HG03460 (cell line): Measurements from ENCODE around the gene MAPK8.

Source experiments
- ATAC-seq: cut with Tn5 transposase; IDR thresholded peaks from one replicate; pipeline ENCODE4 v1.9.1; 2021; ENCODE audit not compliant: unreplicated experiment

MAPK8 gene

GRCh38 chr10:48447356-48448215 lies 141.1 kb downstream of the MAPK8 start:
- ATAC-seq = no peak

DNA sequence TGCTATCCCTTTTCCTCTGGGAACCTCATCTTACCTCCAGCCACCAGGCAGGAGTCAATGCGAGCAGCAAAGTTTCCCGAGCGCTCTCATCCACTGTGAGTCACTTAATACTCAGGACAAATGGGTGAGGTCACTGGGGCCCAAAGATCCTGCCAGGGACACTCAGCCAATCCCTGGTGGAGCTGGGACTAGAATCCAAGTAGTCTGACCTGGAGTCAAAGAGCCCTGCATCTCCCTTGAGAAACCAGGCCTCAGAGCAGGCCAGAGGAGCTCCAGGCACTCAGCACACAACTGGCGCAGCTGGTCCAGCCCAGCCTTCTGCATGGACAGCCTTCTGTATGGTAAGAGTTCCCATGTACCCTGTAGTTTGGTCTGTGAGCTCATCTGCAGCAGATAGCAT lies 142.3 kb downstream of the MAPK8 start:
- no peak for ATAC-seq

DNA sequence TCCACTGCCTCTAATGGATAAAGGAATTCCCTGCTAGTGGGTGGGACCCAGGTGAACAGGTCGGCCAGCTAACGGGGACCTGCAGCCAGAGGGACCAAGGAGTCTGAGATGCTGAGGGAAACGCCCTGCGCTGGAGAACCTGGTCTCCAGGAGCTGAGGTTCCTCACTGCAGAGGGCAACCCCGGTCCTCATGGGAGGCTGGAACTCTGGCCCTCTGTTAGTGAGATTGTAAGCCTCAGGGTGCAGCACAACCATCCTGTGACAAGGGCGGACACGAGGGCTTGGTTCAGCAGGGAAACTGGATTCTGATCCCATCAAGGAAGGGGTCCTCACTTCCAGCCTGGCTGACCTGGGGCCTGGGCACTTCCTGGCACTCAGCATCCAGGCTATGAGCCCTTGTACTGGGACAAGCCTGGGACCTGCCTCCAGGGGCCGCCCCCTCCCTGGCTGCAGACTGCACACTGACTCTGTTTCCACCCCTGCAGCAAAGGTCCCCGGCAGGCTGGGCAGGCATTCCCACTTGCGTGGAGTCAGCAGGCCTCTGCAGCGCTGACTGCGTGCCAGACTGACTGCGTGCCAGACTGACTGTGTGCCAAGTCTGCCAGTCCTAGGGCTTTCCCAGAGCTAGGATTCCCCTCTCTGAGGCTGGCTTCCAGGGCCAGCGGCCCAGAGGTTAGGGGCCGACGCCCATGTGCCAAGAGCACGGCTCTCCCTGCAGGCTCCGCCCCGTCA lies 143.2 kb downstream of the MAPK8 start:
- ATAC-seq = no peak

DNA sequence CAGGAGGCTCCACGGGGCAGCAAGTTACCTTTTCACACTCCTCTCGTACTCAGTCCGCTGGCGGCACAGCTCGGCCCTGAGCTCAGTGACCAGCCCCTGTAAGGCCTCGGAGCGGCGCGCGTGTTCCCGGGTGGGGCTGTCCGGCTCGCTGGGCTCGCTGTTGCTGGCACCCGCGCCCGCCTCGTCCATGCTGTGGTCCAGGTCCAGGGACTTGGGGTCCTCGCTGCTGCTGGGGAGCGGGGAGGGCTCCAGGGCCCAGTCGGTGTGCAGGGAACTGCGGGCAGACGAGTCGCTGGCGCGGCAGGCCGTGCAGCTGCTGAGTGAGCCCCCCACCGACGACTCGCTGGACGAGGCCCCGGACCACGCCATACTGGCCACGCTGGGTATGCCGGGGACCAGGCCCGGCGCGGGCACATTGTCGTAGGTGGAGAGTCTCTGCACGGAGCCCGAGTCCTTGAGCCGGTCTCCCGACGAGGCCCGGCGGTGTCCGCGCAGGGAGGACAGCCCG lies 143.8 kb downstream of the MAPK8 start:
- ATAC-seq = no peak

GRCh38 chr10:48450741-48451466 lies 144.4 kb downstream of the MAPK8 start:
- no peak for ATAC-seq

DNA sequence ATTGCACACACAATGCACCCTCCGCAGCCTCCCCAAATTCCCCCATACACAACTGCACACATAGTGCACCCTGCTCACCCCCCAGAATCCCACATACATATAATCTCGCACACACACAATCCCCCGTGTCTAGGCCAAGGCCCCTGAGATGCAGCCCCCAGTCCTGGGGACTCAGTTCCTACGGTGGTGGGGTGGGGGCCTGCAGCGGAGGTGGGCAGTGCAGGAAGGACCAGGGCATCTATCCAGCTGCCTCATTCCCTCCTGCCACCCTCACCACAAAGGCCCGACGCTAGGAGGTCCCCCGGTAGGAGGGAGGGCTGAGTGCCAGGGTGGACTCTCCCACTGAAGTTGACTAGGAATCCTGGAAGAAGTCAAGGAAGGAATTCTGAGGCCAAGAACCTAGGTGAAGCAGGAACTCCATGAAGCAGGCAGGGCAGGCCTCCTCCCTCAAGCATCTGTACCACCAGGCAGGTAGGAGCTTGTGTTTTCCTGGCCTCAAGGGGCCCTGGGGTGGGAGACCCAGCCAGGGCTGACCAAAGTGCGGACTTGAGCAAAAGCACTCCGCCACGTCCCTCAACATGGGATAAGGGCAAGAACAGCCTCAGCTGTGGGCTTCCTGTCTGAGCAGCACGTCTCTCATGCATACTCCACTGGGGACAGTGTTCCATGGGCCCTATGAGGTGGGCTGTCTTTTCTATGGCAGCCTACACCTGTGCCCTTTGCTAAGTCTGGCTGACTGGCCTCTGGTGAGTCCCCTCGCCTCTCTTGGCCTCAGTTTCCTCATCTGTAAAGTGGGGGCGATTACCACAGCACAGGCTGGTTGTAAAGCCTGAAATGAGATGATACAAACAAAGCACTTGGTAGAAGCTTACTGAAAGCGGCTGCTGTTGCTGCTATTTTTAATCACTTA lies 145.7 kb downstream of the MAPK8 start:
- no peak for ATAC-seq

GRCh38 chr10:48452879-48453412 lies 146.5 kb downstream of the MAPK8 start:
- no peak for ATAC-seq

GRCh38 chr10:48453451-48454301 lies 147.2 kb downstream of the MAPK8 start:
- no peak for ATAC-seq

- ATAC-seq = no peak
Measured at GRCh38 chr10:48454302-48455054, 148.0 kb downstream of the MAPK8 start.

DNA sequence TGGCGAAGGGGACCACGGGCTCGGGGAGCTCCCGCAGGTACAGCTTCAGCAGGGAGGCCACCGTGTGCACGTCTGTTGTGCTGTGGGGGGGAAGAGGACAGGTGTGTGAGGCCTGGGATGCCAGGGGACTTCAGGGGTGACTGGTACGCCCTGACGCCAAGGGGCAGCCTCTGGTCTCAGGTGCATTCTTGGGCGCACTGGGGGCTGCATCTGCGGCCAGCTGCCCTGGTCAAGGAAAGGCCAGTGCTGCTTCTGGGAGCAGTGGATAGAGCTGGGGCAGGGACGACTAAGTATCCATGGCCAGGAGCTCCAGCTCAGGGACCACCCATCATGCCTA lies 148.5 kb downstream of the MAPK8 start:
- ATAC-seq = no peak

DNA sequence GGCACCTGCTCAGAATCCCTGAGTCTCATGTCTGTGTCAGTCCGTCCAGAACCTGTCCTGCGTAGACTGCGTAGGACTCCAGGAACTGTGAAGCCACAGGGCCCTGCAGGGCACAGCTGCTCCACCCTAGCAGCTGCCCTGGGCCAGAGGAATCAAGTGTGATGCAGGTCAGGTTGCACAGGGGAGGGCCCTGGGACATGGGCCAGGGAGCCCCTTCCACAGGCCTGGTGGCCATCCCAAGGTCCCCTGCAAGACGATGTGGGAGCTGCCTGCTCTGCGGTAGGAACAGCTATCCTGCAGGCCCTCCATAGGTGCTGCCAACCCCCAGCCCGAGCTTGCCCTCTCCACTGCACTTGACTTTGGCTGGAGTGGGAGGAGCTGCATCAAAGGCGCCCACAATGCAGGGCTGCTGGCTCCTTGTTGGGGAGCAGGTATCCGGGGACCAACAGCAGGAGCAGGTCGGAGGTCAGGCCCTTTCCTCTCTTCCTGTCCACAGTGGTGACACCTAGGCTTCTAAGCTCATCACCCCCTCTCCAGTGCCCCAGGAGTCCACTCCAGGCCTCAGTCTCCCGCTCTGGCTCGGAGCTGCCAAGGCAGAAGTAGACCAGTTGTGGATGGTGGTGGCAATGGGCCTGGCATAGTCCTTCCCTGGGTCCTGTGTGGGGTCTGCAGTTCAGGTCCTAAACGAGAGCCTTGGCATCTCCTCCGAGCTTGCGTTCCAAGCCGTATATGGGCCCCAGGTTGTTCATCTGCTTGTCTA lies 149.1 kb downstream of the MAPK8 start:
- no peak for ATAC-seq

- ATAC-seq = no peak
Measured at GRCh38 chr10:48456361-48456804, 149.9 kb downstream of the MAPK8 start.

GRCh38 chr10:48456808-48457761 lies 150.6 kb downstream of the MAPK8 start:
- no peak for ATAC-seq

GRCh38 chr10:48457949-48458661 lies 151.6 kb downstream of the MAPK8 start:
- no peak for ATAC-seq

DNA sequence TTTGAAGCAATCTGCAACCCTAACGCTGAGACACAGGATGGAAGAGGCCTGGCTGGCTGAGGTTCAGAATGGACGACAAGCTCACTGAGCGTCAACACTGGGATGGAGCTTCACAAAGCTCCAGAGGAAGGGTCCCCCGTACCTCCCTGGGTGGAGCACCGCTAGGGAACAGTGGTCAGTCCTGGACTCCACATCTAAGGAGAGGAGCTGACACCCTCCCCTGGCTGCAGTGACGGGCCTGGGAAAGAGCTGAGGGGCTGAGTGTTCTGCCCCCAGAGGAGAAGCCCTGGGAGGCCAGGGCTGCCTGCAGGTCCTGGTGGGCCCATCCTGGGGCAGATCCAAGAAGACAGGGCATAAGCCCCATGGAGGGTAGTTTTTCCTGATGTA lies 152.2 kb downstream of the MAPK8 start:
- no peak for ATAC-seq
